ENCODE data around the gene KLHL18. TPM values are rescaled to one million over a fixed set of nuclear protein-coding genes. Genes with fewer than 3 reads are reported as not detected.
"Not testable (repeated sequence)": the region's sequence is repeated elsewhere in the genome, so short reads cannot be mapped to it uniquely, and the experiment has no call there.

KLHL18 gene
- total and polyA plus RNA-seq, 7 donors: 44.2 to 170 (median 68.7) TPM

- DNase-seq (peak in 1 of 2 donors; percentile 54), ATAC-seq (peak in 2 of 4 donors; percentile 14 to 33)
- Histone ChIP-seq H3K9me3 (no peaks in the 10 kb centered on the region), H3K4me3 (peak overlapping the region; percentile 97), H3K4me1 (peaks cover 34% of the 10 kb centered on the region), H3K36me3 (ENCODE audit: insufficient read depth in 1 of 2, low read depth in 1 of 2) (peaks cover 4 to 15% of the 10 kb centered on the region in 2 donors), H3K27ac (peak overlapping the region; percentile 97), H3K27me3 (ENCODE audit: insufficient read depth in 3 of 3, low read length in 2 of 3) (no peaks in the 10 kb centered on the region)
- WGBS, 3 donors: 0 to 1% (median 0%) methylated on average over 10 of the region's 10 CpGs
- TF ChIP-seq CTCF (IDR thresholded peaks at IDR 0.05): no peak
- intact Hi-C loops (cut with DNase I): loop anchor here (2.0 to 5.0 kb wide), 3 partner anchors 39 to 116 kb away; no protein-coding TSS in a partner anchor
These were observed 421 bp downstream of the KLHL18 start for GRCh38 chr3:47283193-47283537.

- intact Hi-C loops (cut with DNase I): loop anchor here (2.0 to 5.0 kb wide), 3 partner anchors 39 to 116 kb away; no protein-coding TSS in a partner anchor
- H3K36me3 ChIP-seq (ENCODE audit: insufficient read depth in 1 of 2, low read depth in 1 of 2): peaks cover 8 to 21% of the 10 kb centered on the region in 2 donors
- H3K27ac ChIP-seq: peak overlapping the region; percentile 97
- no peak for TF ChIP-seq CTCF (IDR thresholded peaks at IDR 0.05)
- ATAC-seq (no peak), DNase-seq (peak in 1 of 2 donors; percentile 23)
- H3K4me1 ChIP-seq: peaks cover 34% of the 10 kb centered on the region
- H3K4me3 ChIP-seq: peak overlapping the region; percentile 97
- whole genome bisulfite sequencing, 3 donors: 32 to 34% (median 33%) methylated on average over 12 of the region's 12 CpGs
- no peaks in the 10 kb centered on the region for H3K9me3 ChIP-seq
- no peaks in the 10 kb centered on the region for H3K27me3 ChIP-seq (ENCODE audit: insufficient read depth in 3 of 3, low read length in 2 of 3)
These were observed 1.0 kb downstream of the KLHL18 start for GRCh38 chr3:47283591-47284364.

- no peak for TF ChIP-seq CTCF (IDR thresholded peaks at IDR 0.05)
- Histone ChIP-seq H3K36me3 (ENCODE audit: insufficient read depth in 1 of 2, low read depth in 1 of 2) (peaks cover 10 to 43% of the 10 kb centered on the region in 2 donors), H3K4me3 (no peak overlapping the region), H3K27me3 (ENCODE audit: insufficient read depth in 3 of 3, low read length in 2 of 3) (no peaks in the 10 kb centered on the region), H3K4me1 (peaks cover 19% of the 10 kb centered on the region), H3K9me3 (no peaks in the 10 kb centered on the region), H3K27ac (no peak overlapping the region)
- no peak for DNase-seq
- intact Hi-C loops (cut with DNase I): loop anchor here in 1 of 2 donors (2.0 kb wide), 1 partner anchor 24 kb away; no protein-coding TSS in a partner anchor
- WGBS, 3 donors: 81 to 83% (median 83%) methylated on average over 6 of the region's 6 CpGs
- ATAC-seq: no peak
These were observed 6.5 kb downstream of the KLHL18 start for GRCh38 chr3:47288966-47289910.

GRCh38 chr3:47291158-47291753 lies 8.5 kb downstream of the KLHL18 start:
- Histone ChIP-seq H3K9me3 (no peaks in the 10 kb centered on the region), H3K36me3 (ENCODE audit: insufficient read depth in 1 of 2, low read depth in 1 of 2) (peaks cover 10 to 48% of the 10 kb centered on the region in 2 donors), H3K27me3 (ENCODE audit: insufficient read depth in 3 of 3, low read length in 2 of 3) (no peaks in the 10 kb centered on the region), H3K27ac (no peak overlapping the region), H3K4me1 (peaks cover 10% of the 10 kb centered on the region), H3K4me3 (no peak overlapping the region)
- no peak for TF ChIP-seq CTCF (IDR thresholded peaks at IDR 0.05)
- WGBS, 3 donors: 61 to 78% (median 67%) methylated on average over 4 of the region's 4 CpGs
- no peak for ATAC-seq
- intact Hi-C loops (cut with DNase I): no loop called here
- no peak for DNase-seq

- intact Hi-C loops (cut with DNase I); H3K9me3 ChIP-seq; DNase-seq; H3K27ac ChIP-seq; ATAC-seq; H3K27me3 ChIP-seq (ENCODE audit: insufficient read depth in 3 of 3, low read length in 2 of 3); H3K4me3 ChIP-seq: not testable (repeated sequence)
- WGBS, 3 donors: 94 to 98% (median 96%) methylated on average over 9 of the region's 9 CpGs
- H3K4me1 ChIP-seq: peaks cover 16% of the 10 kb centered on the region
- H3K36me3 ChIP-seq (ENCODE audit: insufficient read depth in 1 of 2, low read depth in 1 of 2): peaks cover 10 to 46% of the 10 kb centered on the region in 2 donors
These were observed 9.1 kb downstream of the KLHL18 start for GRCh38 chr3:47291754-47292420.

All from psoas muscle (tissue), 8 donors.